WTC11 (cell line): ENCODE measurements around the gene PAFAH2.

ENCODE experiments used
- ARID4B ChIP-seq: sonication (generic); formaldehyde crosslinking; IDR thresholded peaks from 2 replicates; pipeline ENCODE4 v1.8.0; 2023; ENCODE audit warnings: missing genetic modification reagents, mild to moderate bottlenecking, borderline replicate concordance
- ATF2 ChIP-seq: sonication (generic); formaldehyde crosslinking; IDR thresholded peaks from 2 replicates; pipeline ENCODE4 v1.8.1; 2022; ENCODE audit warnings: low read depth, missing genetic modification reagents, borderline replicate concordance
- CTCF ChIP-seq: fragments of 200-600 bp; IDR thresholded peaks from 2 replicates; pipeline ENCODE4 v1.8.0; 2022; ENCODE audit warnings: antibody characterized with exemption
- FOXK1 ChIP-seq: sonication (generic); formaldehyde crosslinking; IDR thresholded peaks from 2 replicates; pipeline ENCODE4 v1.8.0; 2022; ENCODE audit warnings: mild to moderate bottlenecking, moderate library complexity, missing genetic modification reagents
- MYBL2 ChIP-seq: sonication (generic); formaldehyde crosslinking; IDR thresholded peaks from 2 replicates; pipeline ENCODE4 v1.8.1; 2023; ENCODE audit warnings: mild to moderate bottlenecking, moderate library complexity, missing genetic modification reagents
- NR2C2 ChIP-seq: sonication (generic); formaldehyde crosslinking; IDR thresholded peaks from 2 replicates; pipeline ENCODE4 v1.8.0; 2022; ENCODE audit warnings: mild to moderate bottlenecking, missing genetic modification reagents
- ZNF121 ChIP-seq: sonication (generic); formaldehyde crosslinking; IDR thresholded peaks from 2 replicates; pipeline ENCODE4 v1.8.0; 2023; ENCODE audit warnings: missing genetic modification reagents

- no peak for TF ChIP-seq ATF2 (CRISPR knock-in tag)
- TF ChIP-seq MYBL2: no peak
- no peak for TF ChIP-seq CTCF
- TF ChIP-seq NR2C2: no peak
- TF ChIP-seq ARID4B (CRISPR knock-in tag): no peak
- no peak for TF ChIP-seq FOXK1 (CRISPR knock-in tag)
- TF ChIP-seq ZNF121: no peak
Measured at GRCh38 chr1:25932321-25932720, 65.5 kb downstream of the PAFAH2 start.
